ENCODE data around the gene ULK4.
A peak's percentile ranks its signal among the peaks of the same experiment; 100 is the strongest.
"Not testable (repeated sequence)": the region's sequence is repeated elsewhere in the genome, so short reads cannot be mapped to it uniquely, and the experiment has no call there.

Gene ULK4

DNA sequence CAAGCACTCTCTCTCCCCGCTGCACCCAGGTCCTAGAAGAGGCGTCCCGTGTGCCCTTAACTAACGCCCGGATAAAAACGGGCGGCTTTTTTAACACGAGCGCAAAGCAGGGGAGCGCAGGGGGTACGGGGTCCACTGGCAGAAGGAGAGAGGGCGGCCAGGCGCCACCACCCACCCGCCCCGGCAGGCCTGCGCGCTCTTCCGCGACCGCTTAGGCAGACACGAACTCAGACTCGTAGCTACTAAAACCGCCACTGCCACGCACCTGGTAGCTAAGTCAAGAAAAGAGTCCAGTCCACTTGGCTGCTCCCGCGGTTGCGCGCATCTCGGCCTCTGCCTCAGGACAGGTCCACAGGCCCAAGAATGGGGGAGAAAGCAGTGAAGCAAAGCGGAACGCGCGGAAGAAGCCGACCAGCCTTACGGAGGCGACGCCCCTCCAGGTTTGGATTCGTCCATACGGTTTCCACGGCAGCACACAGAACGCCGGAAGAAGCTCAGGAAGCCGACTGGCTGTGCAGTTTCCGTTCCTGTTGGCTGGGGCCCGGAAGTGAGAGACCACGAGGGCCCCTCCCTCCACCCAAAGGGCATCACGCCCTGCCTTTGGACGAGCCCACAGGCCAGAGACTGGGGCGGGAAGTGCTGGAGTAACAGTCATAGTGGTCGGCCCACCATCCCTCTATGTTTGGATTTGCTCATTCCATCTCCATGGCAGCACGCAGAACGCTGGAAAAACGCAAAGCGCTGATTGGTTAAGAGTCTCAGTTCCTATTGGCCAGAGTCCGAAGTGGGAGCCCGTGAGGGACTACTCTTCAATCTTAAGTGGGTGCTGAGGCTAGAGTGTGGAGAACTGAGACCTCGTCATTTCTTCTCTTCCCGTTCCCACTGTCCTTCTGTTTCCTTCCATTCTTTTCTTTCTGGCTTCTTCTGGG is at the start of gene ULK4:
Gene ULK4 (minus strand): TSS at position 353 of the 929 bp plus-strand sequence. CDS start 7,344 bp downstream, outside the sequence.
- DNase-seq: peak; percentile 98

DNA sequence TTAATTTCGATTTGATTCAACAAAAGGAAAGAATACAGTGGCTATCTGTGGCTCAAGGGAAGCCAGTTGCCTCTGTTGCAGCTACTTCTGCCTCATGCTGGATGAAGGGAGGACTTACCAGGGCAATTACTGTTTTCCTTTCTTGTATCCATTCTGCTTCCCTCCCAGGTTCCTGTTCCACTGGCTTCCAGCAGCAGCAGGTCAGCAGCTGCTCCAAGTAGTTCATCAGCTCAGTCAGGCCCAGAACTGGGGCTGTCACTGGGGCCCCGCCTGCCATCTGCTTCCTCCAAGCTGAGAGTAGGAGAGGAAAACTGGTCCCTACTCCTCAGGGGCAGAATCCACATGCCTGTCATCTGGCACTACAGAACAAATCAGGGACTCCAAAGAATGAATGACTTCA is 48.6 kb upstream of the ULK4 start:
- DNase-seq: no peak

DNA sequence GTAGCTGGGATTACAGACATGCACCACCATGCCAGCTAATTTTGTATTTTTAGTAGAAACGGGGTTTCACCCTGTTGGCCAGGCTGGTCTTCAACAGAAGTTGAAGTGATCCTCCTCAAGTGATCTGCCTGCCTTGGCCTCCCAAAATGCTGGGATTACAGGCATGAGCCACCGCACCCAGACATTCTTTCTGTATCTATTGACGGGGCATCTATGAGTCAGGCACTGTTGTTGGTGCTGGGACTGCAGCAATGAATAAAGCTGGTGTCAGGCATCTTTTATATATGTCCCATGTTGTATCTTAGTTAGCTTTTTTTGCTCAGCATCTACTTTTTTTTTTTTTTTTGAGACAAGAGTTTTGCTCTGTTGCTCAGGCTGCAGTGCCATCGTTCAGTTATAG is 47.6 kb upstream of the ULK4 start:
- no peak for DNase-seq

DNA sequence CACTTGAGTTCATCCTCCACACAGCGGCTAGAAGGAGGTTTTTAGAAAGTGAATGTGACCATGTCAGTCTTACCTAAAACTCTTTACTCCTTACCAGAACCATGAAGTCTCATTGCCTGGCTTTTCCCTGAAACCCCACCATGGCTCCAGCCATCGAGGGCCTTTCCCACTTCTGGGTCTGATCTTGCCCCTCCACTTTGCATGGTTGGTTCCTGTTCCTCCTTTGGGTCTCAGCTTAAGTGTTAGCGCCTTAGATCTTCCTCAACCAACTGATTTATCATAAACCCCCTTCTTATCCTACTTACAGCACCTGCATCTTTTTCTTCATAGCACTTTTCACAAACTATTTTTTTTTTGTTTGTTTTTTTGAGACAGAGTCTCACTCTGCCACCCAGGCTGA is 45.9 kb upstream of the ULK4 start:
- DNase-seq: no peak

DNA sequence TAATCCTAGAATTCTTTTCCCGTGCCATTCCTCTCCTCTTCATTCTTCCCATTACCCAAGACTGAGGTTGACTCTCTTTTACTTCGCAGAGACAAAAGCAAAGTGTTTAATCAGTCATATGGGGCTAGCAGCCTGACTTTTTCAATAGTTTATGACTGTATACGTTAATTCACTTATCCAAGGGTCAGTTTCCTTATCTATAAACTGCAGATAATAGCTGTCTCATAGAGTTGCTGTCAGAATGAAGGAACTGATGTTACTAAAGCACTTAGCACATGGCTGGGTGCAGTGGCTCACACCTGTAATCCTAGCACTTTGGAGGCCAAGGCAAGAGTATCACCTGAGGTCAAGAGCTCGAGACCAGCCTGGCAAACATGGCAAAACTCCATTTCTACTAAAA is 43.5 kb upstream of the ULK4 start:
- no peak for DNase-seq

DNA sequence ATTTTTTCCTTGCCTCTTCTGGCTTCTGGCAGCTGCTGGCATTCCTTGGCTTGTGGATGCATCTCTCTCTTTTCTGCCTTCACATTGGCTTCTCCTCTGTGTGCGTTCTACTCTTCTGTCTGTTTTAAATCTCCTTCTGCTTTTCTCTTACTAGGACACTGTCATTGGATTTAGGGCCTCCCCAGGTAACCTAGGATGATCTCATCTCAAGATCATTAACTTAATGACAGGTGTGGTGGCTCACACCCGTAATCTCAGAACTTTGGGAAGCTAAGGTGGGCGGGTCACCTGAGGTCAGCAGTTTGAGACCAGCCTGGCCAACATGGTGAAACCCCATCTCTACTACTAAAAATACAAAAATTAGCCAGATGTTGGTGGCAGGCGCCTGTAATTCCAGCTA is 40.9 kb upstream of the ULK4 start:
- DNase-seq: no peak

DNA sequence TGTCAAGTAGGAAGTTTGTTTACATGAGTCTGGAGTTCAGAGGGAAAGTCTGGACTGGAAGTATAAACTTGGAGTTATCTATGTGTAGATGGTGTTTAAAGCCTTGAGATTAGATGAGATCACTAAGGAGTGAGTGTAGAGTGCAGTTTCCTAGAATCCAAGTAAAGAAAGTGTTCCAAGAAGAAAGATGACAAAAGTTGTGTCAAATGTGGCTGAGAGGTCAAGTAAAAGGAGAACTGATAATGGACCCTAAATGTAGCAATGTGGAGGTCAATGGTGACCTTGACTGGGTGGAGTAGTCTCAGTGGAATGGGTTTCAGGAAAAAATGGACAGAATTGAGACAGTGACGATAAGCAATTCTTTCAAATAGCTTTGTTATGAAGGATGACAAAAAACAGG is 39.9 kb upstream of the ULK4 start:
- no peak for DNase-seq

DNA sequence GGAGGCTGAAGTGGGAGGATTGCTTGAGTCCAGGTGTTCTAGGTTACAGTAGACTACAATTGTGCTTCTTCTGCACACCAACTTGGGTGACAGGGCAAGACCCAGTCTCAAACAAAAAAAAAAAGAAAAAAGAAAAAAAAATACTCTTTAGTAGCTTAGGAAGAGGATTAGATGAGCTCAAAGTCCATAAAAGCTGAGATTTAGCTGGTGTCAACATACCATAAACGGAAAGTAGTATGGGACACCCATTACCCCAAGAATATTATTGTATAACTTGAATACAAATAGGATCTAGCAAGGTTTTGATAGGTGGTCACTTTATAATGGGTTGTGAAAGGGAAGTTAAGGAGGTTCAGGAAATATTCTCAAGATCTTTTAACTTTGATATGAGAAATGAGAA is 38.0 kb upstream of the ULK4 start:
- no peak for DNase-seq

DNA sequence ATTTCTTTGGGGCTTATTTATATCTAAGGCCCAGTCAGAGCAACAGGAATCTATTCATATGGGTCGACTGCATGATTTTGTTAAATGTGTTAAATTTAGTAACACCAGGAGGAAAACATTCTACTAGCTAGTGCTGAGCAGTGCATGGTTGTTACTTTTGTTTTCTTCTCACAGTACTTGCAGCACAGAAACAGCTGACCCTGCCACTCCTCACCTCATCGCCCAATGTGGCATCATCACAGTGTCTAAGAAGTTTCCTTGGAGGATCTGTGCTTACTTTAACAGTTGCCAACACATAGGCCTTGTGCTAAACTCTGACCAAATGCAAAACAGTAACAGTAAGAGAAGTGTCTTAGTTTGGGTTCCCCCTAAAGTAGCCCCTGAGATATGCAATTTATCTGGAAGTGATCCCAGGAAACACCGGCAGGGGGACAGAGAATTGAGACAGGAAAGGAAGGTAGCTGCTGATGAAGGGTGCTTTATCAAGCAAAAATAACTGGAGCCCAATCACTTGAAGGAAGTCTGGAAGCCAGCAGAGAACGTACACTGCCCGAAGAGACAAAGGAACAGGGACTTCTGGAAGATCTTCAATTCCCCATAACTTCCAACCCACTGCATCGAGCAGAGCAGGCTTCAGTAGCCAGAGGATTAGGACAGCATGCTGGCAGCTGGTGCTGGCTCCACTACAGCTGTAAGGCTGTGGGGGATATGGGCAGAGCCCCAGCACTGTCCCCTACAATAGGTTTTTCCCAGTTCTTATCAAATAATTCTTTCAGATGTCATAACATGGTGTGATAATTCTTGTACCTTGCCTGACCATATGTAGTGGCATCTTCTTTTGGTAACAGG is 36.0 kb upstream of the ULK4 start:
- no peak for DNase-seq

DNA sequence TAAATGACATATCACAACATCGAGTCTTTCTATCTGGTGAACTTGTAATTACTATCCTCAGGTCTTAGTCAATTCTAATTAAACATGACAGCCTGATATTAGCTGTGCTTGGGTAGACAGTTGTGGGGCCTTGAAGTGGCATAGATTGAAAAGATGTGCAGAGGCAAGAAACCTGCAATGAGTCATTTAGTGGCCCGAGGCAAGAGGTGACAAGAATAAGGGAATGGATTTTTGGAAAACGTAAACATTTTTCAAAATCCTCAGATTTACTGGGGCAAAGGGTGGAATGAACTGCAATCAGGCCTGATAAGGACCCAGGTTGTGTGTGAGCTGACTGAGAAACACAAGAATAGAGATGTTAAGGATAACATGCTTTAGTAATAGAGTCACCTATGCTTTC is 29.5 kb upstream of the ULK4 start:
- no peak for DNase-seq

DNA sequence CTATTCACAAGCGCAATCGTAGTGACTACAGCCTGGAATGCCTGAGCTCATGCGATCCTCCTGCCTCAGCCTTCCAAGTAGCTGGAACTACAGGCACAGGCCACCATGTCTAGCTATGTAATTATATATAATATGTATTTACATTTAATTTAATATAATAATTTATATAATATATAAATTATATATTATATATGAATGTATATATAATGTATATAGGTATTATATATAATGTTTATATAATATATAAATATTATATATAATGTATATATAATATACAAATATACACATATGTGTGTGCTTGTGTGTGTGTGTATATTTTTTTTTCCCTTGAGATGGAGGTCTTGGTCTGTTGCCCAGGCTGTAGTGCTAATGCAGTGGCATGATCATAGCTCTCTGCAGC is 27.6 kb upstream of the ULK4 start:
- DNase-seq: no peak

DNA sequence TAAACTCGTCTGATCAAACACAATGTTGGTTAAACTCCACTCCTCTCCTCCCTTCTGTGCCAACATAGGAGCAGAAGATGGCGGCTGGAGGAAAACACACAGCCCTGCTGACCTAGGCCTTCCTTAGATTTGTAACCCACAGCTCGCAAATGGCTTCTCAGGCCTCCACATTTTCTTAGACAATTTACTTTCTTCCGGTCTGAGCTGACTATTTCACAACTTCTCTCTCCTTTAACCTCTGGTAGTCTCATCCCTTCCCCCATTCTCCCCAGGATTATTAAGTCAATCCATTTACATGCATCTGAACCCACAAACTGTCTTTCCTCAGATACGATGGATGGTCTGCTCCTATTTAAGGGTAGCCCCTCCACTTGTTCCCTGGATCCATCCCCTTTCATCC is 25.7 kb upstream of the ULK4 start:
- DNase-seq: no peak

DNA sequence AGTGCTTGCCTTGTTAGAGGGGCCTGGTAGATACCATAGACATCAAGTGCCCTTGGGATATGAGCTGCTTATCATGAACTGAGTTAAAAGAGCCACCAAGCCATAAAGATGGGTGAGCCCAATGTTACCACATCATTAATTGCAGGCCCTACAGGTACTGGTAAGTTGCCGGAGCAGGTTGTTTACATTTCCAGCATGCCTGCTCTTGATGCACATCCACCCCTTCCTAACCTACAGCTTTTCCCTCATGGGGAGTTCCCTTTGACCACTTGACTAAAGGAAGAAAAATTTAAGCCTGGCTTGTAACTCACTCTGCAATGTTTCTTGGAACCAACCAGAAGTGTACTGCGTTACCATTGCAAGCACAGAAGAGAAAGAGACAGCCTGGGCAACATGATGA is 24.7 kb upstream of the ULK4 start:
- no peak for DNase-seq

DNA sequence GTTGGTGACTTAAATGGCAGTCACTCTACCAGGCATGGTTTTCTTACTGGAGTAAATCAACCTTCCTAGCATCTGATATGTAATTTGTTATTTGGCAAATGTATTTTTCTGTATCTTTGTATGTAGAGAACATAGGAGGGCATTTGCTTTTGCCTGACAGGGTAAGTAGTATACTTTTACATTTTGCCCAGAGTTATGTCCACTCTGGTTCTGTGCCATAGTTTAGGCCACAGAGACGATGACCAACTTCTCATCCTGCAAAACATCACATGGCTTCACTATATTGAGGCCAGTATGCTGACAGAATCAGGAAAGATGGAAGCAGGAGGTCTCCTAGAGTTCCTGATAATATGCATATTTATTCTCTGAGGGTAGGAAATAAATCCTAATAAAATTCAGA is 23.1 kb upstream of the ULK4 start:
- no peak for DNase-seq

DNA sequence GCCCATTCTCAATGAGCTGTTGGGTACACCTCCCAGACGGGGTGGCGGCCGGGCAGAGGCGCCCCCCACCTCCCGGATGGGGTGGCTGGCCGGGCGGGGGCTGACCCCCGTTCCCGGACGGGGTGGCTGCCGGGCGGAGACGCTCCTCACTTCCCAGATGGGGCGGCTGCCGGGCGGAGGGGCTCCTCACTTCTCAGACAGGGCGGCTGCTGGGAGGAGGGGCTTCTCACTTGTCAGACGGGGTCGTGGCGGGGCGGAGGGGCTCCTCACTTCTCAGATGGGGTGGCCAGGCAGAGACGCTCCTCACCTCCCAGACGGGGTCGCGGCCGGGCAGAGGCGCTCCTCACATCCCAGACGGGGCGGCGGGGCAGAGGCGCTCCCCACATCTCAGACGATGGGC is 21.2 kb upstream of the ULK4 start:
- not testable (repeated sequence) for DNase-seq

DNA sequence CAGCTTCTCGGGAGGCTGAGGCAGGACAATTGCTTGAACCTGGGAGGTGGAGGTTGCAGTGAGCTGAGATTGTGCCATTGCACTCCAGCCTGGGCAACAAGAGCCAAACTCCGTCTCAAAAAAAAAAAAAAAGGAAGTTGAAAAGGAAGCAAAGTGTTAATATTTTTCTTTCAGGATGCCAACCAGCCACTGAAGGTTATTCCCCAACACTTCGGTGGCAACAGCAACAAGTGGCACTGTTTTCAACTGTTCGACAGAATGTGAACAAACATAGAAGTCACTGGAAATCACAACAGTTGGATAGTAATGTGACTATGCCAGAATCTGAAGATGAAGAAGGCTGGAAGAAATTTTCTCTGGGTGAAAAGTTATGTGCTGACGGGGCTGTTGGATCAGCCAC is 15.5 kb upstream of the ULK4 start:
- not testable (repeated sequence) for DNase-seq

DNA sequence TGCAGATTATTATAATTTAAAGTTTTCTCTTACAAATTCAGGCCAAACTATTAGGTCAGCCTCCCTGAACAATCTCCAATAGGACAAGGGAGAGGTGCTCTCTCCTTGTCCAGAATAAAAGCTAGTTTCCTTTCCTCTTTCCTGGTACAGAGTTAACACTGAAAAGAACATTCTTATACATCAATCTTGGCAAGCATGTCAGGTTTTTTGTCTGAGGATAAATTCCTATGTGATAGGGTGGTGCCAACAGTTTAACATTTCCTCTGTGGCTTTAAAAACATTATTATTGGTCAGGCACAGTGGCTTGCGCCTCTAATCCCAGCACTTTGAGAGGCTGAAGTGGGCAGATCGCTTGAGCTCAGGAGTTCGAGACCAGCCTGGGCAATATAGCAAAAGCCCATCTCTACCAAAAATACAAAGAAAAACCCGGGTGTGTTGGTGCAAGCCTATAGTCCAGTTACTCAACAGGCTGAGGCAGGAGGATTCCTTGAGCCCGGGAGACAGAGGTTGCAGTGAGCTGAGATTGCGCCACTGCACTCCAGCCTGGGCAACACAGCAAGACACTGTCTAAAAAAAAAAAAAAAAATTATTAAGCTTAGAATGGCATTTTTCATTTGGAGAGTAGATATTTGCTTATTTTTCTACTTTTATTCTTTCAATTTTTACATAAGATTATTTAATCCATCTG is 13.7 kb upstream of the ULK4 start:
- no peak for DNase-seq

DNA sequence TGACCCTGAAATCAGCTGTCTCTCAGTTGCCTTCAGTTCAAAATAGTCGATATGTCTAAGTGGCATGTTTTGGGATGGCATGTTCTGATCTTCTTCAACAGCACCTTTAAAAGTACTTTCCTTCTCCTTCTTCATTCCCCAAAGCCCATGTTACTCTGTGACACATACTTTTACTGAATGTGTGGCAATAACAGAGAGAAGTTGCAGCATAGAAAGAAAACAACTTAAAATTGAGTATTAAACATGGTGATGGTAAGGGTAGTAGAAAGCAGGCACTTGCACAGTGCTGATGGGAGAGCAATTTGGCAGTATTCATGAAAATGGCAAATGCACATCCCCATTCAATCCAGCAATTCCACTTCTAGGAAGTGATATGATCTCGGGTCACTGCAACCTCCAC is 12.3 kb upstream of the ULK4 start:
- no peak for DNase-seq

DNA sequence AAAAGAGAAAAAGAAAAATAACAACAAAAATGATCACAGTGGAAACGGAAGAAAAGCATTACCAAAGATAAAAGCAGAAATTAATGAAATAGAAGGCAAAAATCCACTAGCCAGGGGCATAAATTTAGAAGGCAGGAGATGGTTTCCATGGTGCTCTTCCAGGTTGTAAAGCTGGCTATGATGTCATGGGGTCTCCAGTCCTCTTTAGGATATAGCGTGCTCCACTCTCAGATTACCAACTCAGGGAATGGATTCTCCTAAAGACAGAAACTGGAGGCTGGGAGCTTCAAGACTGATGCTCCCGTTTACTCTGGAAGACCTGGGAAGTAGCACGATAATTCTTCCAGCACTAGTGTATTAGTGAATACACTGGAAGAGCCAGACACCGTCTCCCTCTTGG is 10.9 kb upstream of the ULK4 start:
- no peak for DNase-seq

DNA sequence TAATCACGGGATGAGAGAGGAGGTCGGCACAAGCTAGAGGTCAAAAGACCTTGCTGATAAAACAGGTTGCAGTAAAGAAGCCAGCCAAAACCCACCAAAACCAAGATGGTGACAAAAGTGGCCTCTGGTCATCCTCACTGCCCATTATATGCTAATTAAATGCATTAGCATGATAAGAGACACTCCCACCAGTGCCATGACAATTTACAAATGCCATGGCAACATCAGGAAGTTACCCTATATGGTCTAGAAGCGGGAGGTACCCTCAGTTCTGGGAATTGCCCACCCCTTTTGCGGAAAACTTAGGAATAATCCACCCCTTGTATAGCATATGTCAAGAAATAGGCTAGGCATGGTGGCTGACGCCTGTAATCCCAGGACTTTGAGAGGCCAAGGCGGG is 4.3 kb upstream of the ULK4 start:
- DNase-seq: no peak

DNA sequence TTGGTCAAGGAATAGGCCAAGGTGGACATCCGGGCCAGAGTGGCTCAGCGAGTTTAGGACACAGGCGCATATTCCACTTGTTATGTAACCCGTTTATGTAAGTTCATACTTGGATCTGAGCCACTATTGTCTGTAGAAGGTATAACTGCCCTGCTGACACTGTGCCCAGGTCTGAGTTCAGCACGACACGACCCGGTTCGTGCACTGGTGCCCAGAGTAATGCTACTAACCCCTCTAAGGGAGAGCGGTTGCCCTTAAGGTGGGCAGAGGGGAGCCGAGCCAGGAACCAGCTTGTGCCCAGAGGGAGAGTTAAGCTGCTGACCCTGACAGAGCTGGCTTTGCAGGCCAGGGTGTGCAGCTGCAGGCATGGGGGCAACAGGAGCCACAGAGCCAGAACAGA is 1.9 kb upstream of the ULK4 start:
- no peak for DNase-seq

DNA sequence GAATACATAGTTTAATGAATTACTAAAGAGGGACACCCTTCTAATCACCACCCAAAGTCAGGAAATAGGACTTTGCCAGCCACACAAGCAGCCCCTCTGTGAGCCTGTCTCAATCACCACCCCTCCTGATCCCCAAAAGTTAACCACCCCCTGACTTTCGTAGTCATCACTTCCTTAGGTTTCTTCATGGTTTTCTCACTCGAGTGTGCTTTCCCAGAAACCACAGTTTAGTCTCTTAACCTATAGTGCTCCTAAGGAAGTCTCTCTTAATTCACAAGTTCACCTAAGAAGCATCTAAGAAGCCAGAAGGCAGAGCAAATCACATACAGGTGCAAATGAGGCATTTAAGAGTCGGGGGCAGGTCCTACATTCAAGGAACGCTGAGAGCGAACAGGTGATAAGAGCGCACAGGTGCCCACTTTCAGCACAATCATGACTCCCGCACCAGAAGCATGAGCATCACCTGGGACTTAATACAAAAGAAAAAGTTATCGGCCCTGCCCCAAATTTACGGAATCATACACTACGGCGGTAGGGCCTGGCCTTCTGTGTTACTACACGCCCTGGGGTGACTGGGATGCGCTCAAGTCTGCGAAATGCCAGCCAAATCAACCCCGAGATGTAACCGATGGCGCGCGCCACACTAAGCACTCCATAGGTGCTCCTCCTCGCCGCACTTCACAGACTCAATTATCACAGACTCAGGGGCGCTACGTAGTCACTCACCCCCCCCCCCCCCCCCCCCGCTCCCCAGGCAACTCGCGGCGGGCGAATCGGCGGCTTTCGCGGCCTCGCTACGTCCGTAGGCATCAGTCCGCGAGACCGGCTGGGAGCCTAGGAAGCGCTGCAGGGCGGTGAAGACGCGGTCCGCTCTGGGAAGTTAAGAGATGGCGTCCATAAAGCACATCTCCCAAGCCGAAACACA is 815 bp downstream of the ULK4 start:
- peak; percentile 20 for DNase-seq

Data from NCI-H1092 (cell line).